H9 (cell line): ENCODE data around the gene GIPC1. TPM values are rescaled to one million over a fixed set of nuclear protein-coding genes. Genes with fewer than 3 reads are reported as not detected.
A peak's percentile ranks its signal among the peaks of the same experiment; 100 is the strongest.

Source experiments
- DNase-seq: peaks from one replicate; pipeline ENCODE4 v3.0.0-alpha.2; 2017
- H2AFZ ChIP-seq: one replicate; pipeline ENCODE4 v1.6.1; 2013; ENCODE audit warnings: mild to moderate bottlenecking, low read length, control low read depth, moderate library complexity
- H2AK5ac ChIP-seq: 2 replicates; pipeline ENCODE4 v1.6.1; 2013; ENCODE audit warnings: low read length, control low read depth, mixed read lengths; ENCODE audit not compliant: insufficient read length
- H2BK120ac ChIP-seq: one replicate; pipeline ENCODE4 v1.6.1; 2013; ENCODE audit warnings: low read depth, mild to moderate bottlenecking, low read length, control low read depth, inconsistent platforms; ENCODE audit not compliant: poor library complexity, severe bottlenecking
- H2BK12ac ChIP-seq: 2 replicates; pipeline ENCODE4 v1.6.1; 2013; ENCODE audit warnings: low read length, control low read depth, mixed read lengths, low read depth; ENCODE audit not compliant: insufficient read length
- H2BK15ac ChIP-seq: 2 replicates; pipeline ENCODE4 v1.6.1; 2013; ENCODE audit warnings: low read depth, low read length, control low read depth
- H2BK20ac ChIP-seq: one replicate; pipeline ENCODE4 v1.6.1; 2013; ENCODE audit warnings: low read depth, mild to moderate bottlenecking, low read length, control low read depth, inconsistent platforms; ENCODE audit not compliant: poor library complexity, severe bottlenecking
- H2BK5ac ChIP-seq: 2 replicates; pipeline ENCODE4 v1.6.1; 2013; ENCODE audit warnings: low read length, control low read depth, mixed read lengths; ENCODE audit not compliant: insufficient read length
- H3K14ac ChIP-seq: 2 replicates; pipeline ENCODE4 v1.6.1; 2013; ENCODE audit warnings: low read length, control low read depth; ENCODE audit not compliant: insufficient read depth
- H3K18ac ChIP-seq: 2 replicates; pipeline ENCODE4 v1.6.1; 2013; ENCODE audit warnings: low read depth, mild to moderate bottlenecking, mixed read lengths, low read length, control low read depth; ENCODE audit not compliant: insufficient read length
- H3K23ac ChIP-seq: 2 replicates; pipeline ENCODE4 v1.6.1; 2013; ENCODE audit warnings: low read length, control low read depth, mixed read lengths, low read depth; ENCODE audit not compliant: insufficient read length
- H3K23me2 ChIP-seq: 2 replicates; pipeline ENCODE4 v1.6.1; 2013; ENCODE audit warnings: low read depth, mild to moderate bottlenecking, mixed read lengths, low read length, control low read depth; ENCODE audit not compliant: insufficient read length, poor library complexity, severe bottlenecking
- H3K27ac ChIP-seq: 2 replicates; pipeline ENCODE4 v1.5.1; 2013; ENCODE audit warnings: low read length, control low read depth, mixed read lengths, low read depth; ENCODE audit not compliant: insufficient read length
- H3K27me3 ChIP-seq: 2 replicates; pipeline ENCODE4 v1.6.1; 2013; ENCODE audit warnings: low read length, control low read depth, inconsistent platforms; ENCODE audit not compliant: insufficient read depth
- H3K4ac ChIP-seq: 2 replicates; pipeline ENCODE4 v1.6.1; 2013; ENCODE audit warnings: low read depth, mild to moderate bottlenecking, control low read depth, inconsistent platforms, low read length, moderate library complexity
- H3K4me1 ChIP-seq: 2 replicates; pipeline ENCODE4 v1.6.1; 2013; ENCODE audit warnings: low read length, control low read depth, inconsistent platforms; ENCODE audit not compliant: insufficient read depth
- H3K4me2 ChIP-seq: 2 replicates; pipeline ENCODE4 v1.6.1; 2013; ENCODE audit warnings: low read length, control low read depth, mixed read lengths; ENCODE audit not compliant: insufficient read length, insufficient read depth
- H3K56ac ChIP-seq: 2 replicates; pipeline ENCODE4 v1.6.1; 2013; ENCODE audit warnings: low read depth, mild to moderate bottlenecking, mixed read lengths, low read length, control low read depth; ENCODE audit not compliant: insufficient read length
- H3K79me1 ChIP-seq: 2 replicates; pipeline ENCODE4 v1.6.1; 2013; ENCODE audit warnings: low read depth, mild to moderate bottlenecking, moderate library complexity, low read length, control low read depth, inconsistent platforms; ENCODE audit not compliant: insufficient read depth, poor library complexity, severe bottlenecking
- H3K79me2 ChIP-seq: 2 replicates; pipeline ENCODE4 v1.6.1; 2013; ENCODE audit warnings: low read length, control low read depth, inconsistent platforms; ENCODE audit not compliant: insufficient read depth
- H3K9ac ChIP-seq: 2 replicates; pipeline ENCODE4 v1.6.1; 2013; ENCODE audit warnings: low read length, control low read depth, mixed read lengths; ENCODE audit not compliant: insufficient read length; ENCODE audit errors: extremely low read depth
- H3K9me3 ChIP-seq: one replicate; pipeline ENCODE4 v1.6.1; 2013; ENCODE audit warnings: low read depth, low read length, inconsistent platforms; ENCODE audit not compliant: control insufficient read depth
- H3T11ph ChIP-seq: one replicate; pipeline ENCODE4 v1.6.1; 2013; ENCODE audit warnings: mild to moderate bottlenecking, low read length, control low read depth, inconsistent platforms
- H4K20me1 ChIP-seq: one replicate; pipeline ENCODE4 v1.6.1; 2013; ENCODE audit not compliant: control insufficient read depth, insufficient read length, insufficient read depth
- H4K5ac ChIP-seq: 2 replicates; pipeline ENCODE4 v1.6.1; 2013; ENCODE audit warnings: low read depth, mild to moderate bottlenecking, mixed read lengths, low read length, control low read depth; ENCODE audit not compliant: insufficient read length
- H4K8ac ChIP-seq: replicated peaks from 2 replicates; pipeline ENCODE4 v1.6.1; 2013; ENCODE audit warnings: low read length, control low read depth, mixed read lengths, low read depth; ENCODE audit not compliant: insufficient read length
- H4K91ac ChIP-seq: 2 replicates; pipeline ENCODE4 v1.6.1; 2013; ENCODE audit warnings: low read depth, mild to moderate bottlenecking, moderate library complexity, mixed read lengths, low read length, control low read depth; ENCODE audit not compliant: insufficient read length
- H3K27ac Mint-ChIP-seq, 3 experiments: 2 replicates in 2 of 3; 3 replicates in 1 of 3; pipeline ENCODE4 v1.8.0; 2020 to 2021; ENCODE audit warnings: mixed read lengths in 3 of 3, mild to moderate bottlenecking in 1 of 3, moderate library complexity in 1 of 3
- H3K27me3 Mint-ChIP-seq: 2 replicates; pipeline ENCODE4 v1.8.0; 2021; ENCODE audit warnings: low read depth, mild to moderate bottlenecking, moderate library complexity, mixed read lengths
- H3K36me3 Mint-ChIP-seq, 3 experiments: 2 replicates in 2 of 3; 3 replicates in 1 of 3; pipeline ENCODE4 v1.8.0; 2020 to 2021; ENCODE audit warnings: low read depth in 3 of 3, mixed read lengths in 3 of 3; ENCODE audit not compliant: insufficient read depth in 1 of 3
- H3K4me1 Mint-ChIP-seq, 2 experiments: 2 replicates each; pipeline ENCODE4 v1.8.0; 2020; ENCODE audit warnings: mixed read lengths in 2 of 2
- H3K4me3 Mint-ChIP-seq, 2 experiments: 2 replicates in 1 of 2; 3 replicates in 1 of 2; pipeline ENCODE4 v1.8.0; 2020 to 2021; ENCODE audit warnings: mild to moderate bottlenecking in 2 of 2, mixed read lengths in 2 of 2, moderate library complexity in 1 of 2
- H3K9me3 Mint-ChIP-seq, 2 experiments: 2 replicates in 1 of 2; 3 replicates in 1 of 2; pipeline ENCODE4 v1.8.0; 2020; ENCODE audit warnings: mild to moderate bottlenecking in 2 of 2, mixed read lengths in 2 of 2, moderate library complexity in 1 of 2
- CTCF ChIP-seq: fragments of 200-600 bp; sonication (generic); conservative IDR thresholded peaks from 3 replicates; pipeline ENCODE4 v1.8.0; 2021; ENCODE audit warnings: antibody characterized with exemption, mild to moderate bottlenecking
- WGBS: extraction: QIAGEN DNeasy Blood & Tissue Kit; methylation state at CpG from one replicate; pipeline ENCODE4 v1.1.7; 2013; ENCODE audit warnings: missing lambda C conversion rate, low lambda C conversion rate, mixed read lengths; ENCODE audit not compliant: insufficient read length; ENCODE audit errors: extremely low coverage; 5-methylcytosine and 5-hydroxymethylcytosine counted together
- total RNA-seq: library from RNA; stranded (reverse); gene quantifications from 2 replicates; pipeline ENCODE4 v1.2.1, GENCODE V29; 2021

The GIPC1 gene
- total RNA-seq, 1 experiment from 2014 or later, result 70.6 TPM

- Histone ChIP-seq H2AK5ac (no peak overlapping the region), H3K79me1 (no peaks in the 10 kb centered on the region), H2AFZ (no peak overlapping the region), H2BK5ac (no peak overlapping the region), H3K27me3 (no peaks in the 10 kb centered on the region), H4K91ac (no peak overlapping the region), H3K9ac (no peak overlapping the region), H3K14ac (no peak overlapping the region), H3T11ph (no peak overlapping the region), H4K8ac (no peak overlapping the region), H3K18ac (no peak overlapping the region), H3K56ac (no peak overlapping the region), H2BK15ac (no peak overlapping the region), H3K9me3 (no peaks in the 10 kb centered on the region), H2BK12ac (no peak overlapping the region), H3K23me2 (no peaks in the 10 kb centered on the region), H4K5ac (no peak overlapping the region), H3K4me2 (no peak overlapping the region), H4K20me1 (no peaks in the 10 kb centered on the region), H3K27ac (no peak overlapping the region), H3K4ac (no peak overlapping the region), H2BK120ac (no peak overlapping the region), H3K23ac (no peak overlapping the region), H3K79me2 (peaks cover 5% of the 10 kb centered on the region; the same call in 1 of the 2 replicates), H2BK20ac (no peak overlapping the region), H3K4me1 (no peaks in the 10 kb centered on the region)
- DNase-seq, result no peak
- TF ChIP-seq CTCF, result no peak
- H3K27ac Mint-ChIP-seq, result peak overlapping the region in 2 of 3 experiments; percentile 40 to 91; a peak in 2 of 7 replicates
- H3K4me1 Mint-ChIP-seq, result peaks cover 2 to 6% of the 10 kb centered on the region in 2 experiments; a peak in 2 of 4 replicates
- peaks cover 0 to 17% (median 11%) of the 10 kb centered on the region in 3 experiments; a peak in 3 of 7 replicates for H3K36me3 Mint-ChIP-seq
- H3K27me3 Mint-ChIP-seq, result no peaks in the 10 kb centered on the region
- H3K9me3 Mint-ChIP-seq, result no peaks in the 10 kb centered on the region; a peak in 1 of 5 replicates
- no CpG with 5 or more reads among the region's 5 CpGs for WGBS
- no peak overlapping the region for H3K4me3 Mint-ChIP-seq
Measured at GRCh38 chr19:14544047-14544446, 48.1 kb upstream of the GIPC1 start.
